ENCODE measurements around the gene BRAT1. TPM values are rescaled to one million over a fixed set of nuclear protein-coding genes. Genes with fewer than 3 reads are reported as not detected.

Gene BRAT1
- polyA plus RNA-seq, 1 experiment = 6.2 TPM

DNA sequence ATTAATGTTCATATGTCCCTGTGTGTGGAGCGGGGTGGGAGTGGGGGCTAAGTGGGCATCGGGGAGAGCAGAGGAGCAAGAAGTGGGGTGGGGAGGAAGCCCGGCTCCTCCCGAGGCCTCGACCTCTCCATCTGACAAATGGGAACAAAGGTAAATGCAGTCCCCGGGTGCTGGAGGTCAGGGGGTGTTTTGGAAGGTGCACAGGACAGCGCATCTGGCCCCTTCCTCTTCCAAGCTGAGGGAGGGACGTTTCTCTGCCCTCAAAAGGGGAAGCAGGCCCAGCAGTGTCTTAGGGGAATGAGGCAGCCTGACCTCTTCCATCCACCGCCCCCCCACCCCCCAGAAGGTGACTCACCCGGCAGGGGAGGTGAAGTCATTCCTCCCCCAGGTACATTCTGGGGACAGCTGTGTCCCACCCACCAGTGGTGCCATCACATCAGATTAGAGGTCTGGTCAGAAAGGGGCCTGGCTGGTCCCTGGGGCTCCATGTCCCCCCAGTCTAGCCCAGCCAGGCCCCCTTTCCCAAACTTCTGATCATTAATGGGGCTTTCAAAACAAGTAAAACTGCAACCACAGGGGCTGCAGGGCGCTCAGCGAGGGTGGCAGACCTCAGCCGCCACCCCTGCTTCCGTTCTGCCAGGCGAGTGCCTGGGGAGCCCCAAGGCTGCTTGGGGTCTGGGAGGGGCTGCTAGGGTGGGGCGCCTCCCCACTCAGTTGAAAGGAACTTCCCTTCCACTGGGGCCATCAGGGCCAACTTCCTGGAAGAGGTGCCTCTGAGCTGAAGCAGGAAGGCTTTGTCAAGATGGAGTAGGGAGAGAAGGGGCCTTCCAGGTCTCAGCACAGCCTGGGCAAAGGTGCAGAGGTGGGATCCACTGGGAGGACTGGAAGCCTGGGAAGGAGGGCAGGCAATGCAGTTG, 25.0 kb downstream of the BRAT1 start:
- CTCF ChIA-PET = interaction anchor here (0.6 kb wide), 1 partner anchor 80 kb away, joined by 3 read pairs; no protein-coding TSS in a partner anchor
- TF ChIP-seq, protein P1, sequence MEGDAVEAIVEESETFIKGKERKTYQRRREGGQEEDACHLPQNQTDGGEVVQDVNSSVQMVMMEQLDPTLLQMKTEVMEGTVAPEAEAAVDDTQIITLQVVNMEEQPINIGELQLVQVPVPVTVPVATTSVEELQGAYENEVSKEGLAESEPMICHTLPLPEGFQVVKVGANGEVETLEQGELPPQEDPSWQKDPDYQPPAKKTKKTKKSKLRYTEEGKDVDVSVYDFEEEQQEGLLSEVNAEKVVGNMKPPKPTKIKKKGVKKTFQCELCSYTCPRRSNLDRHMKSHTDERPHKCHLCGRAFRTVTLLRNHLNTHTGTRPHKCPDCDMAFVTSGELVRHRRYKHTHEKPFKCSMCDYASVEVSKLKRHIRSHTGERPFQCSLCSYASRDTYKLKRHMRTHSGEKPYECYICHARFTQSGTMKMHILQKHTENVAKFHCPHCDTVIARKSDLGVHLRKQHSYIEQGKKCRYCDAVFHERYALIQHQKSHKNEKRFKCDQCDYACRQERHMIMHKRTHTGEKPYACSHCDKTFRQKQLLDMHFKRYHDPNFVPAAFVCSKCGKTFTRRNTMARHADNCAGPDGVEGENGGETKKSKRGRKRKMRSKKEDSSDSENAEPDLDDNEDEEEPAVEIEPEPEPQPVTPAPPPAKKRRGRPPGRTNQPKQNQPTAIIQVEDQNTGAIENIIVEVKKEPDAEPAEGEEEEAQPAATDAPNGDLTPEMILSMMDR (IDR thresholded peaks at IDR 0.05; ENCODE audit: low read depth, low read length) = no peak
- Histone ChIP-seq H3K27ac (ENCODE audit: low read depth, low read length) (no peak overlapping the region), H3K4me3 (ENCODE audit: low read depth, low read length) (no peak overlapping the region), H3K9me3 (ENCODE audit: control insufficient read depth, insufficient read depth, low read length) (no peaks in the 10 kb centered on the region; the same call in 1 of the 2 replicates), H3K27me3 (ENCODE audit: control insufficient read depth, insufficient read depth, low read length) (no peaks in the 10 kb centered on the region)
- POLR2A ChIA-PET = no interaction called here
- no peak for DNase-seq (ENCODE audit: low read depth, low spot score)

DNA sequence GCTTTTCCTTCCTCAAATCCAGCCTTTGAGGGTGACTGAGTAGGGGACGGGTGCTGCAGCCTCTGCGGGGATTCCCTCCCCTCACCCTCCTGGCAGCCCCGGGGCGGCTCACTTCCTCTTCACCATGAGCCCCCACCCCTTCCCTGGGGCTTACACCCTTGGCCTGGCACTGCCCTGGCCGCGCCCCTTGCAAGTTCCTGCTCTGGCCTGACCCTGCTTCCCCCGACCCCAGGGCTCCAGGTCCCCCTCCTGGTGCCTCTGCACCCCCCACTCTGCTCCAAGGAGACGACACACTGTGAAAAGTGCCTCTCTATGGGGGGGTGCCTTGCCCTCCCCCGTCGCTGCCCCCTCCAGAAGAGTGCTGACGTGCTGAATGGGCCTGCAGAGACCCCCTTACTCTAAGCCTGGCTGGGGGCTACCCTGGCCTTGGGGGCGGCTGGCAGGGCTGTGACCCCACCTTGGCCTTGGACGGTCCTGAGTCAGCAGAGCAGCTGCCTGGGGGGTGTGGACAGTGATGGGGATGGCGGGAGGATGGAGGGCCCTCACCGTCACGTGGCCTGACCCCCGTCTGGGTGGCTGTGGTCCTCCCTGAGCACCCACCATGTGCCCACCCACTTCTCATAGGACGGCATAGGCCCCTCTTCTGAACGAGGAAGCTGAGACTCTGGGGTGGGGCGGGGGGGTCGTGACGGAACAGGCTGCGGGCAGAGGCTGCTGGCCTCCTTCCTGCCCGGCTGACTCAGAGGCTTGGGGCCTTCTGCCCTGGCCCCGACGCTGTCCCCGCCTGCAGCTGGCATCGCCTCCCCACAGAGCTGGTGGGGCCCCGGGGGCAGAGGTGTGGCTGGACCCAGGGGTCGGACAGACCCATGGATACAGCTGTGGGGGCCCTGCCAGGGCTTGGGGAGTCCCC, 25.9 kb downstream of the BRAT1 start:
- TF ChIP-seq, protein P1 (IDR thresholded peaks at IDR 0.05; ENCODE audit: low read depth, low read length) = no peak
- Histone ChIP-seq H3K9me3 (ENCODE audit: control insufficient read depth, insufficient read depth, low read length) (no peaks in the 10 kb centered on the region; the same call in 1 of the 2 replicates), H3K27ac (ENCODE audit: low read depth, low read length) (no peak overlapping the region), H3K27me3 (ENCODE audit: control insufficient read depth, insufficient read depth, low read length) (no peaks in the 10 kb centered on the region), H3K4me3 (ENCODE audit: low read depth, low read length) (no peak overlapping the region)
- POLR2A ChIA-PET = no interaction called here
- DNase-seq (ENCODE audit: low read depth, low spot score) = no peak
- CTCF ChIA-PET = interaction anchor here (0.6 kb wide), 1 partner anchor 80 kb away, joined by 3 read pairs; no protein-coding TSS in a partner anchor

DNA sequence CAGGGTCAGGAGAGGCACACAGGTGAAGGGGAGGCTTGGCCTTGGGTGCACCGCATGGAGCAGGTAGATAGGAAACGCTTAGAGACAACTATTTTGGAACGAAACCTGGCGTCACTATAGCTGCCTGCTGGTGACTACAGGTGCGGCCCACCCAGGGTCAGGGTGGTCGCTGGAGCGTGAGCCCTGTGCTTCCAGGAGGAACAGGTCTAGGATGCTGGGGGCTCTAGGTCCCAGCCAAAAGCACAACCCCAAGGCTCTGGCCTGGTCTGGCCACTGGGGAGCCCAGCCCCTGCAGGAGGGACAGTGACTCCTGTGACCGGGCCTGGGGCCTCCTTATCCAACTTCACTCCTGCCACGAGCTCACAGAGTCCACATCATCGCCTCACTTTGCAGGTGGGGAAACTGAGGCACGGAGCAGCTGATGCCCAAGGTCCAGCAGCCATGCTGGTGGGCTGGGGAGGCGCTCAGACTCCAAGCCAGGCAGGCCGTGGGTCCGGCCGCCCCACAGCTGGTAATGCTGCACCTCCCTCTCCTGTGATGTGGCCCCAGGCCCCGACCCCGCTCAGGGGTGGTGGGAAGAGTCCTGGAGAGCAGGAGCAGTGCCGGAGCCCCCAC, 26.7 kb downstream of the BRAT1 start:
- TF ChIP-seq, protein P1 (IDR thresholded peaks at IDR 0.05; ENCODE audit: low read depth, low read length) = no peak
- Histone ChIP-seq H3K9me3 (ENCODE audit: control insufficient read depth, insufficient read depth, low read length) (no peaks in the 10 kb centered on the region; the same call in 1 of the 2 replicates), H3K4me3 (ENCODE audit: low read depth, low read length) (no peak overlapping the region), H3K27ac (ENCODE audit: low read depth, low read length) (no peak overlapping the region), H3K27me3 (ENCODE audit: control insufficient read depth, insufficient read depth, low read length) (no peaks in the 10 kb centered on the region)
- DNase-seq (ENCODE audit: low read depth, low spot score) = no peak
- ChIA-PET POLR2A (no interaction called here), CTCF (no interaction called here)

DNA sequence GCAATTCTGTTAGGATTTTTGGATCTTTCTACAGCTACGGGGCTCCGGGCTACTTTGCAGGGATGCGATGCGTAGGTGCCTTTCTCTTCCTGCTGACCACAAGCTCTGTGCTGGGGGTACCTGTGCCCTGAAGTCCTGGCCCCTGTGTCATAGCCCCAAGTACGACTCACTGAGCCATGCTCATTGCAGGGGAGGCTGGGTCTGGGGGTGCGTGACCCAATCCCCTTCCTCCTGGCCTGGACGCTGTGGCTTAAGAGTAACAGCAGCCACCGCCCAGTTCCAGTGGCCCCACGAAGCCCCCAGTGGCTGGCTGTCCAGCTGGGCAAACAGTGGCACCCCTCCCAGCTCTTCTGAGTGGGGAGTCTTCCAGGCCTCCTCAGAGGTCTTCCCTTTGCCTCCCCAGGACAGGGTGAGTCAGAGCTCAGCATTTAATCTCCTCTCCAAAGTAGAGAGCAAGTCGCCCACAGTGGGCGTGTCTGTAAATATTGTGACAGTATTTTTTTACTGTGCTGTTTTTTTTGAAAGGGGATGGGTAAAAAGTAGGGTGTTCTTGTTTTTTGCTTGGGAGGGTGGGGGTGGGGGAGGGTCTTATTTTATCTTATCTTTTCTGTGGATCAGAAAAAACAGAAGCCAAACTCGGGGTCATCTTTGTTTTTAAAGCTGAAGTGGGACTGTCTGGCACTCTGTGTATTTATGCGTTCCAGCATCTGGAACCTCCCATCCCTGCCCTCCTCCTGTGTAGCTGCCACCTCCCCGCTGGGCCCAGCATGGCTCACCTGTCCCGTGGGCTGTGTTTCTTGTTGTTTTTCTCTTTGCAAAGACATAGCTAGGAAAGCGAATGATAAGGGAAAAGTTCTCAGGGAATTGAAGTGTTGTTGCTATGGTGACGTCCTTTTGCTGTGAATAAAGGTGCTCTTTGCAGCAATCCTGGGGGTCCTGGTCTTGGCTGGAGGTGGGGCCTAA, 27.5 kb downstream of the BRAT1 start:
- no peaks in the 10 kb centered on the region; the same call in 1 of the 2 replicates for H3K9me3 ChIP-seq (ENCODE audit: control insufficient read depth, insufficient read depth, low read length)
- no peaks in the 10 kb centered on the region for H3K27me3 ChIP-seq (ENCODE audit: control insufficient read depth, insufficient read depth, low read length)
- TF ChIP-seq, protein P1 (IDR thresholded peaks at IDR 0.05; ENCODE audit: low read depth, low read length) = no peak
- no peak overlapping the region for H3K27ac ChIP-seq (ENCODE audit: low read depth, low read length)
- CTCF ChIA-PET = interaction anchor here (2.1 kb wide), 1 partner anchor 59 kb away, joined by 5 read pairs; no protein-coding TSS in a partner anchor
- DNase-seq (ENCODE audit: low read depth, low spot score) = no peak
- H3K4me3 ChIP-seq (ENCODE audit: low read depth, low read length) = no peak overlapping the region
- POLR2A ChIA-PET = interaction anchor here (0.6 to 1.0 kb wide), 3 partner anchors 15 to 104 kb away, joined by 3 to 6 read pairs (median 3); partner anchors contain the start of genes IQCE and TTYH3

Measured in AG04450 (cell line).